ENCODE measurements around the gene MEIOSIN.
A peak's percentile ranks its signal among the peaks of the same experiment; 100 is the strongest.
"Not testable (repeated sequence)": the region's sequence is repeated elsewhere in the genome, so short reads cannot be mapped to it uniquely, and the experiment has no call there.

Gene MEIOSIN, protein sequence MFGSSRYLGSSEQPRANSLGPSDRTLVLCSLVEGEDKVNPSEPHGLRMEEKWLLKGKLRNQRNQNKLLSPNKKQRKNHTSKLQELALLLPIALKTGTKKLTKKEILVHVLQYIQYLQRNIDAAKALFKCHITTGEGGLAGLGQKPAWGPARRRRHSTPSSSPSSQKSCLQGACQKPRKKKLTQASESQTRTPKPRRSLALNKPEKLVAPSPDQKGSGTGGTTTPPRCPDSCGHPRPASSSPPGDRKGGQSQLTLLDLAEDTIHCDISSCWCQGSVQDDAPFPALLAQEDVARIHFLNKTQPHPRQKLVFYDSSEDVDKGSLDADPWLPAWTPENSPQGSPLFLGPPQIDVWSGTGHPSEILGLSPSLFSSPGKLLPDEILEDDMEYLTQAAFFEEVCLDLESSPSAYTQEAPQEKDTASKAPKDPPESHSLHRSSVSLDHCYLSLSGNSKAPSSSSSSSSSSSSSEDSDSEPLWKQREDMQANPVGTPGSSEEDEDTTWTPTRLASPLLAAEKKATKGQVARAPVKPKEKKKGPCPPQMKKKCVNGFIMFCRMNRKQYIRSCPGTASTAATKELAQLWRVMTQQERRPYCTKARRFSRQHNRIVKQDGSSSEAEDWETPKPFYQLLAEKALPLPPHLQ

DNA sequence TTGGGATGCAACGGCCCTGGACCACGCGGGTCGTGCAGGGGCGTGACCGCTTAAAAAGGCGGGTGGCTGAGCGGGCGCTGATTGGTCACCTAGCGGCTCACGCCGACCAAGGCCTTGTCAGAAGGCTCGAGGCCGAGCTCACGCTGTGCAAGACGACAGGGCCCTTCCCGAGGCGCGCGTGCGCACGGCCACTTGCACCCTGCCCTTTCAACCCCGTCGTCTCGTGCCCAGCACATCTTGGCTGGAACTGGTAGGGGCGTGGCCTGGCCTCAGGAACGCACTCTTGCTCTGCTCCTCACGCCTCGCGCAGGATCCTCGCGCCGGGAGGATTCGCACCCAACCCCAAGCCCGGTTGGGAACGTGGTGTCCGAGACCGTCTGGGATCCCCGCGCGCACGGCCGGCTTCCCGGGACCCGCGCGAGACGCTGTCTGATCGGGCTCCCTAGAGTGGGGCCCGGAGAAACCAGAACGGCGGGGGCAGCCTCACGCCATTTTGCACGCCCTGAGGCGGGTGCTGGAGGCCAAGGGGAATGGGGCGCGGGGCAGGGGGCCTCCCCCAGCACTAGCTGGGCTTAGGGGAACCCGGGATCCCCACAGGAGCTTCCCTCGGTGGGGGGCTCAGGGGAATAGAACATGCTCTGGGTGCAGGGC lies at the start of gene MEIOSIN:
TSS of gene MEIOSIN (plus strand) at position 280 of the 651 bp plus-strand sequence. CDS start 1,938 bp downstream, outside the sequence.
- no peak within 1 kb of the TSS for H3K27ac ChIP-seq
- no peaks in the 10 kb centered on the region for H3K27me3 ChIP-seq (replicated peaks)
- in situ Hi-C loops (cut with HindIII; ENCODE audit: low pct_ligation_motif_present, low sequenced_read_pairs), result no loop called here
- no peaks in the 10 kb centered on the region for H3K36me3 ChIP-seq (replicated peaks)
- TF ChIP-seq, protein P1, sequence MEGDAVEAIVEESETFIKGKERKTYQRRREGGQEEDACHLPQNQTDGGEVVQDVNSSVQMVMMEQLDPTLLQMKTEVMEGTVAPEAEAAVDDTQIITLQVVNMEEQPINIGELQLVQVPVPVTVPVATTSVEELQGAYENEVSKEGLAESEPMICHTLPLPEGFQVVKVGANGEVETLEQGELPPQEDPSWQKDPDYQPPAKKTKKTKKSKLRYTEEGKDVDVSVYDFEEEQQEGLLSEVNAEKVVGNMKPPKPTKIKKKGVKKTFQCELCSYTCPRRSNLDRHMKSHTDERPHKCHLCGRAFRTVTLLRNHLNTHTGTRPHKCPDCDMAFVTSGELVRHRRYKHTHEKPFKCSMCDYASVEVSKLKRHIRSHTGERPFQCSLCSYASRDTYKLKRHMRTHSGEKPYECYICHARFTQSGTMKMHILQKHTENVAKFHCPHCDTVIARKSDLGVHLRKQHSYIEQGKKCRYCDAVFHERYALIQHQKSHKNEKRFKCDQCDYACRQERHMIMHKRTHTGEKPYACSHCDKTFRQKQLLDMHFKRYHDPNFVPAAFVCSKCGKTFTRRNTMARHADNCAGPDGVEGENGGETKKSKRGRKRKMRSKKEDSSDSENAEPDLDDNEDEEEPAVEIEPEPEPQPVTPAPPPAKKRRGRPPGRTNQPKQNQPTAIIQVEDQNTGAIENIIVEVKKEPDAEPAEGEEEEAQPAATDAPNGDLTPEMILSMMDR (IDR thresholded peaks at IDR 0.05; ENCODE audit: low read depth, low read length, missing control alignments), result no peak
- DNase-seq, result no peak
- no peak within 1 kb of the TSS for H3K4me3 ChIP-seq (ENCODE audit: low read depth, low read length)

DNA sequence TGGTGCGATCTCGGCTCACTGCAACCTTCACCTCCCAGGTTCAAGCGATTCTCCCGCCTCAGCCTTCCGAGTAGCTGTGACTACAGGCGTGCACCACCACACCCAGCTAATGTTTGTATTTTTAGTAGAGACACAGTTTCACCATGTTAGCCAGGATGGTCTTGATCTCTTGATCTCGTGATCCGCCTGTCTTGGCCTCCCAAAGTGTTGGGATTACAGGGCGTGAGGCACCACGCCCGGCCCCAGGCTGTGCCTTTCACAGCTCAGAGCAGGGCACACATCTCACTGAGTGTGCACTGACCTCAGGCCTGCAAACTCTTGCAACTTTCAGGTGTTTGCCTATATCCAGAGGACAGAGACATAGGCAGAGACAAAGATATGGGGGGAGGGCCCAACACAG lies 48.2 kb upstream of the MEIOSIN start:
- H3K27ac ChIP-seq; DNase-seq; H3K27me3 ChIP-seq (replicated peaks); H3K4me3 ChIP-seq (ENCODE audit: low read depth, low read length); in situ Hi-C loops (cut with HindIII; ENCODE audit: low pct_ligation_motif_present, low sequenced_read_pairs): not testable (repeated sequence)
- H3K36me3 ChIP-seq (replicated peaks), result peaks cover 35% of the 10 kb centered on the region

DNA sequence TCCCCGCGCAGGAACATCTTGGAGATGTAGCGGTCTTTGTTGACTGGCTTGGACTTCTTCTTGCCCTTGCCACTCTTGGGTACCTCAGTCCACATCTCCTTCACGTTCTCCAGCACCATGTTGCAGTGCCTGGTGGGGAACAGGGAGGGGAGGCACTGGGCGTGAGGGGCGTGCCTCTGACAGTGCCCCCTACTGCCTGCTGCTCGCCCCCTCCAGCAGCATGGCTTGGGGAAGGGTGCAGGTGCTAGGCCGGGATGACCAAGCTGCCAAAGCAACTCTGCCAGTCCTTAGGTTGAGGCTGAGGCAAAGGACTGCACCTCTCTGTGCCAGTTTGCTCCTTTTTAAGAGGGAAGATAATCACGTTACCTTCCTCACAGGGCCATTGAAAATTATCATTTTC lies 45.6 kb upstream of the MEIOSIN start:
- Histone ChIP-seq H3K36me3 (replicated peaks) (peaks cover 35% of the 10 kb centered on the region), H3K4me3 (ENCODE audit: low read depth, low read length) (no peak overlapping the region), H3K27ac (no peak overlapping the region), H3K27me3 (replicated peaks) (no peaks in the 10 kb centered on the region)
- in situ Hi-C loops (cut with HindIII; ENCODE audit: low pct_ligation_motif_present, low sequenced_read_pairs), result no loop called here
- TF ChIP-seq, protein P1 (IDR thresholded peaks at IDR 0.05; ENCODE audit: low read depth, low read length, missing control alignments), result peak; percentile 6
- no peak for DNase-seq

DNA sequence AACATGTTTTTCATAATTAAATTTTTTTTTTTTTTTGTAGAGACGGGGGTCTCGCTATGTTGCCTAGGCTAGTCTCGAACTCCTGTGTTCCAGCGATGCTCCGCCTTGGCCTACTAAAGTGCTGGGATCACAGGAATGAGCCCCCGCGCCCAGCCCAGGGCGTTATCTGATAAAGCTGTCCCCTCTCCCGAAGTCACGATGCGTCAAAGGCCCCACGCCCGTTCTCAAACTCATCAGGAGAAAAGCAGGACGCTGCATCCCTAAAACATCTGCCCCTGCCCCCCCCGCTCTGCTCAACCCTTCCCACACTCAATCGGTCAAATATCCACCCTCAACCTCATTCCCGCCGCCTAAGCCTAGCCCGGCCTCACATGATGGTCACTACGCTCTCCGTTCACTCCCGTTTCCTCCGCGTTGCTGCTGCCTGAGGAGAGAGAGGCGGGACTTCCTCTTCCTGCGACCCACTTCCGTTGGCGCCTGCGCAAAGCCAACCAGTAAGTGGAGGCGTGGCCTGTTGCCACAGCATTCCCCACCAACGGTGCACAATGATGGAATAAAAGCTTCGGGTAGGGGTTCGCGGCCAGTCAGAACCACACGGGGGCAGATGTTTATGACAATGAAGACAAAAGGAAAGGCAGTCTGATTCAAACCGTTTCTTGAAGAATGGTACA lies 41.6 kb upstream of the MEIOSIN start, which contains the start of gene SNRPD2:
TSS of gene SNRPD2 (minus strand) at position 438 of the 671 bp plus-strand sequence. CDS start at position 373, 65 bp downstream.
- DNase-seq, result peak; percentile 94
- in situ Hi-C loops (cut with HindIII; ENCODE audit: low pct_ligation_motif_present, low sequenced_read_pairs), result no loop called here
- H3K27me3 ChIP-seq (replicated peaks), result no peaks in the 10 kb centered on the region
- H3K4me3 ChIP-seq (ENCODE audit: low read depth, low read length), result peak within 1 kb of the TSS; percentile 94
- peaks cover 21% of the 10 kb centered on the region for H3K36me3 ChIP-seq (replicated peaks)
- peak within 1 kb of the TSS; percentile 71 for H3K27ac ChIP-seq
- TF ChIP-seq, protein P1 (IDR thresholded peaks at IDR 0.05; ENCODE audit: low read depth, low read length, missing control alignments), result no peak

DNA sequence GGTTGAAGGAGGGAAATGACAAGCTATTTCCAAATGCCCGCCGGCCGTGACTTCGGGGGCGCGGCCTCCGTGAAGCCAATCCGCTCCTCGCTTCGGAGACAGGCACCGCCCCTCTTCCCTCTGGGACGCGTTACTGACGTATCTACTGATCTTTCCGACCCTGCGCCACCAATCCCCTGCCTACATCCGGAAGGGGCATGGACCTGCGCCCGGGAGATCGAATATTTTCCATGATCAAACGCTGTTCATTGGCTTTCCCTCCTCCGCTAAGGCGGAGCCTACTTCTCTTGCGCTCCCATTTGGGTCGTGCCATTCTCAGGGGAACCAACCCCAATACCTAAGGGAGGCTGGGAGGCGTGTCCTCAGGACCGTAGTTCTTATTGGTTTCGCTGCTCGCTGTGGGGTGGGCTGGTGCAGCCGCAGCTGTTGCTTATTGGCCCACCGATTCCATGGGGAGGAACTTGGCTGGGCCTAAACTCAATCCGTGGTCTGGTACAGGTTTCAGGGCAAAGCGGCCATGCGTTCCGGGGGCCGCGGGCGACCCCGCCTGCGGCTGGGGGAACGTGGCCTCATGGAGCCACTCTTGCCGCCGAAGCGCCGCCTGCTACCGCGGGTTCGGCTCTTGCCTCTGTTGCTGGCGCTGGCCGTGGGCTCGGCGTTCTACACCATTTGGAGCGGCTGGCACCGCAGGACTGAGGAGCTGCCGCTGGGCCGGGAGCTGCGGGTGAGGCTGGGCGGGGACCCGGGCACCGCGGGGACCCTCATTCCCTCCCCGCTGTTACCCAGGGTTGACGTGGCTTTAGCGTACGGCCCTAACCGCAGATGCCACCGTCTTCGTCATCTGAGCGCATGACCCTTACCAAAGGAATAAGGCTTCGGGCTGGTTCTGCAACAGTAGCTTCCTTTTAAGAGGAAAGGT lies 40.8 kb upstream of the MEIOSIN start, which contains the start of gene QPCTL:
TSS of gene QPCTL (plus strand) at position 480 of the 919 bp plus-strand sequence. CDS start at position 518, 38 bp downstream.
- H3K27ac ChIP-seq, result peak within 1 kb of the TSS; percentile 71
- H3K27me3 ChIP-seq (replicated peaks), result no peaks in the 10 kb centered on the region
- TF ChIP-seq, protein P1 (IDR thresholded peaks at IDR 0.05; ENCODE audit: low read depth, low read length, missing control alignments), result no peak
- peak; percentile 99 for DNase-seq
- in situ Hi-C loops (cut with HindIII; ENCODE audit: low pct_ligation_motif_present, low sequenced_read_pairs), result no loop called here
- H3K36me3 ChIP-seq (replicated peaks), result peaks cover 19% of the 10 kb centered on the region
- H3K4me3 ChIP-seq (ENCODE audit: low read depth, low read length), result peak within 1 kb of the TSS; percentile 94
